ENCODE results near the gene MYO7B.

Gene MYO7B

DNA sequence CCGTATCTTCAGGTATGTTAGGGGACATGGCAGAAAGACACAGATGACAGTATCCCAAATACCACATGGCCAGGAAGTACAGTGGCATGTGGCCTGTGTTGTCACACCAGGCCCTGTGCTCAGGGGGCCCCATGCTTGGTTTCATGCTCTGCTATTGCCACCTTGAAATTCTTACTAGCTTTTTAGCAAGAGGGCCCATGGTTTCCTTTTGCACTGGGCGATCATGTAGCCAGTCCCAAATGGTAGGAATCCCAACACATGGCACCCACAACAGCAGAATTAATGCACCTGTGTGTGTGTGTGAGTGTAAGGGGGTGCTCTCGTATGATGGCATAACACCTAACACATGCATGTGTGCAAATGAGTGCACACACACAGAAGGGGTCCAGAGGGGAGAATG lies 39.2 kb downstream of the MYO7B start:
- DNase-seq (ENCODE audit: low spot score): no peak

DNA sequence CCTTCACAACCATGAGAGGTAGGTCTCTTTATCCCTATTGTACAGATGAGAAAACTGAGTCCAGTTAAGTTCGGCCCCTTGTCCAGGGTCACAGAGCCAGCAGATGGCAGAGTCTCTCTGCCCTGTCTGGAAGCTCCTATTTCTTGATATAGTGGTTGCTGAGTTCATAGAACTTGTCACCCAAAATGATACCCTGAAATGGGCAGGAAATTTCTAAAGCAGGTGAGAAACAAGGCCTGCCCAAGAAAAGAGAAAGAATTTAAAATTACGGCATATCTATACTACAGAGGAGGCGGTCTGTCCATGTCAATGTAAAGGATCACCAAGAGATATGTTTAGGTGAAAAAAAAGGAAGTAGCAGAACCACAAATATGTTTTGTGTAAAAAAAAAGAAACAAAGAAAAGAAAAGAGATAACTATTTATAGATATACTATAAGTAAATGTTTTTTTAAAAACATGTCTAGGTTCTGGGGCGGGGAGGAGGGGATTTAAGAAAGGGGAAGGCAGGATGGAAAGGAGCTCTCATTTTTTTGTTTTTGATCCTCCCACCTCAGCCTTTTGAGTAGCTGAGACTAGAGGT lies 39.8 kb downstream of the MYO7B start:
- DNase-seq (ENCODE audit: low spot score): no peak

DNA sequence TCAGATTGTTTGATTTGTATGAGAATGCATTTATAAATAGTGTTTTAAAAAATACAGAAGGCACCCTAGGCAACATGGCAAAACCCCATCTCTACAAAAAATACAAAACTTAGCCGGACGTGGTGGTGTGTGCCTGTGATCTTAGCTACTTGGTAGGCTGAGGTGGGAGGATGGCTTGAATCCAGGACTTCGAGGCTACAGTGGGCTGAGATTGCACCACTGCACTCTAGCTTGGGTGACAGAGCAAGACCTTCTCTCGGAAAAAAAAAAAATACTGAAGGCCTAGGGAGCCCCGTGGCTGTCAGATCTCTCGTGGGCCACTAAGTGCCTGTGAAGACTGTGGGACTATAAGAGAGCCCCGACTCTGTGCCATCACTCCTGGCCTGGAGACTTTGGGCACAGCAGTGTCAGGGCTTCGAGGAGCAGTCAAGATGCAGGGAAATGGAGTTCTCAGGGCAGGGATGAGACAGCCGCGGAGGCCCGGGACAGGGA lies 40.5 kb downstream of the MYO7B start:
- no peak for DNase-seq (ENCODE audit: low spot score)

DNA sequence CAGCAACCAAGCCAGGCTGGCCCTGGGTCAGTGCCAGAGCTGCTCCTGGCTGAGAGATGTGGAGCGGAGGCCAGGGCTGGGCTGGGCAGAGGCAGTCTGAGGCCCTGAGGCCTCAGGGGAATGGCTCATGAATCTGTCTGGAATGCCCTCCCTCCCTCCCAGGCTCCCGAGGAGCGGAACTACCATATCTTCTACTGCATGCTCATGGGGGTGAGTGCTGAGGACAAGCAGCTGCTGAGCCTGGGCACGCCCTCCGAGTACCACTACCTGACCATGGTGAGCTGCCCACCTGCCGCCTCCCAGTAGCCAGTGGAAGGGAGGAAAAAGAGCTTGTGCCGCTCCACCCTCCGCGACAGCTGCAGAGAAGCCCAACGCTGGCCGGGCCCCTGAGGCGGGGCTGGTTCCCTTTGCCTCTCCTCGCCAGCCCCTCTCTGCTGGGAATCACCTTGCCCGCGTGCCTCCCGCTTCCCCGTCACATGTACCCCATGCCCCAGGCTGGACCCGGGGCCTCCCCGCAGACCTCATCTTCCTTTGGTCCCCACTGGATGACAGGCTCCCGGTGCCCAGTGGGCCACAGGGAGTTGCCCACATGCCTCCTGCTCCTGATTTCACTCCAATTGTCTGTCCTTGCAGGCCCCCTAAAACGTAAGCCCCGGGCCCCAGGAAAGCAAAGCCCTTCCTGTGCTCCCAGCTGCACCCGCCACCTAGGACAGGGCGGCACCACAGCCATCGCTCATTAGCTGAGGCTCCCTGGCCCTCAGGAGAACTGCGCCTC lies 41.1 kb downstream of the MYO7B start:
- DNase-seq (ENCODE audit: low spot score): no peak

DNA sequence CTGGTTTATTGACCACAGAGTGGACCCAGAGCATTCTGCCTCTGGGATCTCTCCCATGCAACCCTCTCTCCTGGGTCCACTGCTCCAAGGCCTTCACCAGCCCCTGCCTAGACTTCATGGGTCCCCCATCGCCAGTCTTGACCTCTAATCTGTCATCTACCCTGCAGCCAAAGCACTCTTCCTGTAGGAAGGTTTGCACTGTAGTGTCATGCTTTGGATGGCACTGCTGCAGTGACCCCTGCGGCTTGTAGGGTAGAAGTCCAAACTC lies 41.7 kb downstream of the MYO7B start:
- DNase-seq (ENCODE audit: low spot score): no peak

DNA sequence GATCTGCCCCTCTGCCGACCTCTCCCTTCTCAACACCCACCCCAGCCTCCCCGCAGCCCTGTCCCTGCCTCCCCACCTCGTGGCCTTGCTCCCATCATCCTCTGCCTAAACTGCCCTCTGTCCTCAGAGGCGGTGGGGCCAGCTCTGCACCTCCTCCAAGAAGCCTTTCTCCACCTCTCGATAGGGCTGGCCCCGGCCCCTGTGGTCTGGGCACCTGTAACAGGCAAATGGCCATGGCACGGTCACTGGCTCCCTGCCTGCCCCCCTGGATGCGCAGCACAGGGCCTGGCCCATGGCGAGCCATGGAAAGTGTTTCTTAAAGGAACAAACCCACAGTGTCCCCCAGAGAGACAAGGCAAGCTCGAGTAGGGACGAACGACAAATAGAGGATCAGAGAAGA lies 42.0 kb downstream of the MYO7B start:
- DNase-seq (ENCODE audit: low spot score): no peak

DNA sequence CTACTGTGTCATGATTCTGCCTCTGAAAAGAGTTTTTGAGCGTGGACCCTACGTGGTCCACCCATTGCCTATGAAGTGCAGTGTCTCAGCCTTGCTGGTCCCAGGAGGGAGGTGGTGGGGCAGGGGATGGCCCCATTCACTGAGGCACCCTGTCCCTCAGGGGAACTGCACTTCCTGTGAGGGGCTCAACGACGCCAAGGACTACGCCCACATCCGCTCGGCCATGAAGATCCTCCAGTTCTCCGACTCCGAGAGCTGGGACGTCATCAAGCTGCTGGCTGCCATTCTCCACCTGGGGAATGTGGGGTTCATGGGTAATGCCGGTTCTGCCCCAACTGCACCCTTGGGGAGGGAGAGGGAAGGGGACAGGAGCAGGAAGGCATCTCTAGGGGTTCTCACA lies 42.5 kb downstream of the MYO7B start:
- no peak for DNase-seq (ENCODE audit: low spot score)

DNA sequence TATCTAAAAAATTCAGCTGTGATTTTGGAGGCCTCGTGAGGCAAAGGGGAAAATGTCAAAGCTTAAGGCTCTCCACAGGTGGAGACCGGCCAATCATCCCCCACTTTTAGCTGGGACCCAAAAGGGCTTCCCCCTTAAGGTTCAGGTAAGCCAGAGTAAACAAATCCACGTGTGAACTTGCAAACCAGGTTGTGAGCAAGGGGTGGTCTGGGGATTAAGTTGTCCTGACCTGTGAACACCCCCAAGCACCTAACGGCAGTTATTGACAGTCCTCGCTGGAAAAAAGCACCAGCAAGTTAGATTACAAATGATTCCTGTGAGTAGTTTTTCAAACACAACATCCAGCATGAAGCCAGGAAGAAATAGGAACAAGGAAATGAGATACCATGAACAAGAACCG lies 42.9 kb downstream of the MYO7B start:
- DNase-seq (ENCODE audit: low spot score): no peak

DNA sequence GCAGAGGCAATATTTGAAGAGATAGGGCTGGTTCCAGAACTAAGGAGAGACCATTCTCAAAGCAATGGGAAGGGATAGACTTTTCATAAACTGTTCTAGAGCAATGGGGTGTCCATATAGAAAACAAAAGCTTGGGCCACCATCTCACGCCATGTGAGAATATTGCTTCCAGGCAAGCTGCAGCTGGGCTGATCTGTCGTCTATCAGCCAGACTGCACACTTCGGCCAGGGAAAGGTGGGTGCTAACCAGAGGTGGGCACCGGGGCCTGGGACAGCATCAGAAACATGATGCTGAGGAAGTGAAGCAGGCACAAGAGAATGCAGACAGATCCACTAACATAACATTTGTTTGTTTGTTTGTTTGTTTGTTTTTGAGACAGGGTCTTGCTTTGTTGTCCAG lies 43.7 kb downstream of the MYO7B start:
- no peak for DNase-seq (ENCODE audit: low spot score)

DNA sequence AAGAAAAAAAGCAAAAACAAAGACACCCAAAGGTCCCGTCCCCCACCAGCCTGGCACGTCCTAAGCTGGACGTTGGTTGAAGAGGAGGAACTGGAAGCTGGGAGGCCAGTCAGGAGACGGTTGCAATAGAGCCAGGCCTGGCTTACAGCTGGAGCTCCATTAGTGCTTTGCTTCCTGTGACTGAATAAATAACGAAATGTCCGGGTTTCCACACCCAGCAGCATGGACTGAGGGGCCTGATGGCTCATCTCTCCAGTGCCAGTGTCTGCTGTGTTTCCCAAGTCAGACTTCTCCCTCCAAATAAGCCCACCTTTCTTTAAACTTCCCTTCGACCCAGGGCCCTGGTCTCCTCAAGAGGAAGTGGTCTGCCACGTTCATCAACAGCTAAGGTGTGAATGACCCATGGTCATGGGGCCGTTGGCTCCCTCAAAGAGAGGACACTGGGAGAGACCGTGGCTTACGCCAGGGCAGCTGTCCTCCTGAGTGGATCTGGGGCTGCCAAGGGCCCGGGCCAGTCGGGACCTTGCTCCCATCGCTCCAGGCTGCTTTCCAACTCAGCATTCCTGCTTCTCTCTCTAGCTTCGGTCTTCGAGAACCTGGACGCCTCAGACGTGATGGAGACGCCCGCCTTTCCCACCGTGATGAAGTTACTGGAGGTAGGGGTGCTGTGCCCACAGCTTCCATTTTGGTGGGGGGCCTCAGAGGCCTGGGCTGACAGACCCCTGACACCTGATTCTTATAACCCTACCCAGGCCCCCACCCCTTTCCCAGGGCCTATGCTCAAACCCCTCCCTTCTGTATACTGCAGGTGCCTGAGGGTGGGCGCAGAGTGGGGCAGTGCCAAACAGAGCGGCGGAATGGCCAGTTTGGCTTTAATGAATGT lies 44.9 kb downstream of the MYO7B start:
- no peak for DNase-seq (ENCODE audit: low spot score)

DNA sequence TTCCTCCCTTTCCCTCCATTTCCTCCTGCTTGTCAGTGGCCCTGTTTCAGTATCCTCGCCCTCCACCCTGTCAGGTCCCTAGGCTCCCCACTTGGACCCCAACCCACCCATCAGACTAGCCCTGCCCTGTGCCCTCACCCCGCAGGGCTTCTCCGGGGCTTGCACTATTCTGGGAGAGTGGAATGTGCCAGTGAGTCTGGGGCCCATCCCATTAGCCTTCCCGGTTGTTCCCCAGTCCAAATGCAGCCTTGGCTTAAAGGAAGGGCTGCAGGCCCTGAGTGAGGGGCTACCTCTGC lies 45.5 kb downstream of the MYO7B start:
- no peak for DNase-seq (ENCODE audit: low spot score)

DNA sequence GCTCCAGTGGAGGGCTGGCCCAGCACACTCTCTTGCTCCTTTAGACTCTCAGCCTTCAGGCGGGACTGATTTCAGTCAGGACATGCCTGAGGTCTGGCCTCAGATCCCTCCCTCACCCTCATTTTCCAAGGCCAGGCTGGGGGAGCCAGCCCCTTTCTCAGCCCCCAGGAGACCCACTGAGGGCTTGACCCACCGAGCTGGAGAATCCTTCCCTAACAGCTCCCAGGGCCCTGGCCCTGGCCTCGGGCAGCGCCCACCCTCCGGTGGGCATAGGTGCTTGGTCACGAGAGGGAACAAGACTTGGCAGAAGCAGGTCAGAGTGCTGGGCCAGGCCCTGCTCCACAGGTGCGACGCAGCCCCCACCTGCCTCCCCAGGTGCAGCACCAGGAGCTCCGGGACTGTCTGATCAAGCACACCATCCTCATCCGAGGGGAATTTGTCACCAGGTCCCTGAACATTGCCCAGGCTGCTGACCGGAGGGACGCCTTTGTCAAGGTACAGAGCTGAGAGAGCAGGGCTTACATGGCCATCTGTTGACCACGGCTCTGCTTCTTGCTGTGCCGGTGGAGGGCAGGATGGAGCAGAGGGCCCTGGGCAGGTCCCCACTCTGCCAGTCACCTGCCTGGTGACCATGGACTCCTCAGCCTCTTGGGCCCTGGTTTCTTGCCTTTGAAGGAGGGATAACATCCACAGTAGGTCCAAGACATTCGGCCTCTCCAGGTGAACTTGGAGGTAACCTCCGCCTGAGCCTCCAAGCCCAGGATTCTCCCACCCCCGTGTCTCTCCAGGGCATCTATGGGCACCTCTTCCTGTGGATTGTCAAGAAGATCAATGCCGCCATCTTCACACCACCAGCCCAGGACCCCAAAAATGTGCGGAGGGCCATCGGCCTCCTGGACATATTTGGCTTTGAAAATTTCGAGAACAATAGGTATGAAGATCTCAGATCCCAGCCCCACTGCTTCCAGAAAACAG lies 46.3 kb downstream of the MYO7B start:
- no peak for DNase-seq (ENCODE audit: low spot score)

DNA sequence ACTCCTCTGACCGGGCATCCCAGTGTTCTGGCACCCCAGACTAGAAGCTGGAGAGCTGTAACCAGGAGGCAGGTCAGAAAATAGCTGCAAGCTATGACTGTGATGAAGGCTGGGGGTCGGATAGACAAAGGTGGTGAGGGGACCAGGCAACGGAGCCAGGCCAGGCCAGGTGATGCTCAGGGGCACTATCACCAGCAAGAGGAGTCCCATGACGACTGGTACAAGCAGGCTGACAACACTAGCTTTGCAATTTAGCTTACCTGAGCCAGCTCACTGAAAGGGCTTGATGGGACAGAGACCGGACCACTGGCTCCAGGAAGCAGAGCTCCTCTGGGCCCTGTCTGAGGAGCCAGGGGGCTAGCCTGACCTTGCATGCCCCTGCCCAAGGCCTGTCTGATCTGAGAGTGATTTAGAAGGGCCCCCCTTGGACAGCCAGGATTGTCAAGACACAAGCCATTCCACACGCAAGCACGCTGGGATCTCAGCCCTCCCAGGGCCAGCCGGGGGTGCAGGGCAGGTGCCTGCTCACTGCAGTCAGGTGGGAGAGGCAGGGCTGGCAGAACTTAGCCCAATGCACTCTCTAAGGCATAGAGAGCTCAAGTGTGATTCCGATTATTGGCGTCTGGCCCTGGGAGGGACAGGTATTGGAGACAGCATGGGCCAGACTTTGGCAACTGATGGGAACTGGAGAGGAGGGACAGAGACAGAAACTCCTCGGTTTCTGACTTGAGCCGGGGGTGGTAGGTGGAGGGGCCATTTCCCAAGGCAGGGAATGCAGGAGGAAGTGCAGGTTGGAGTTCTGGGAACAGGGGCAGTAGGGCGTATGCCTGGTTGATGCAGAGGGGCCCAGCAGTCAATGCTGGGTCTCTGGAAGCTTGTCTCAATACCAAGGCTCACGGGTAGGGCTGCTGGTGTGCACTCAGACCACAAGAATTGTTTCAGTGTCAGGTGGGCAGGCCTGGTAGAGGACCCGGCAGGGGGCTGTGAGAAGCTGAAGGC lies 47.7 kb downstream of the MYO7B start:
- no peak for DNase-seq (ENCODE audit: low spot score)

DNA sequence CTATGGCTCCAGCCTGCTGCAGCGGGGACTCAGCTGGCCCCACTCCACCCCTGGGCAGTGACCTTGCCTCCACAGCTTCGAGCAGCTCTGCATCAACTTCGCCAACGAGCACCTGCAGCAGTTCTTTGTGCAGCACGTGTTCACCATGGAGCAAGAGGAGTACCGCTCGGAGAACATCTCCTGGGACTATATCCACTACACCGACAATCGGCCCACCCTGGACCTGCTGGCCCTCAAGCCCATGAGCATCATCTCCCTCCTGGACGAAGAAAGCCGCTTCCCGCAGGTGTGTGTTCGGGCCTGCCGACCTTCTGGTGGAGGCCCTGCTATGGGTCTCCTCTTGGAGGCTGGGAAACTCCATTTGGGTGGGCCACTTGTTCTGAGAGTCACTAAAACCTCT lies 48.6 kb downstream of the MYO7B start:
- DNase-seq (ENCODE audit: low spot score): no peak

DNA sequence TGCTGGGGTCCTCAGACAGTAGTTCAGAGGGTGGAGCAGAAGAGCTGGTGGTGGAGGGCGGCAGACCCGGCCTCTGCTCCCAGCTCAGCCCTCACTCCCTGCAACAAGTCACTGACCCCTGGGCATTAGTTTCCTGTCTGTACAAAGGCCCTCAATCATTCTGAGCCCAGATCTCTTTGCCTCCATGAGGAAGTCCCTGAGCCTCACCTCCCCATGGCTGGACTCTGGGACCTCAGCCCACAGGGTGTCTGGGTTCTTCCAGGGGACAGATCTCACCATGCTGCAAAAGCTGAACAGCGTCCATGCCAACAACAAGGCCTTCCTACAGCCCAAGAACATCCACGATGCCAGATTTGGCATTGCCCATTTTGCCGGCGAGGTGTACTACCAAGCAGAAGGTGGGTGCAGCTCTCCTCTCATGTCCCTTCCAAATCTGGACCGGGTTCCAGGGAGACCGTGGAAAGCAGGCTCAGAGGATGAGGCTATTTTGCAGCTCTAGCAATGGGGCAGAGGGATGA lies 49.1 kb downstream of the MYO7B start:
- DNase-seq (ENCODE audit: low spot score): no peak

DNA sequence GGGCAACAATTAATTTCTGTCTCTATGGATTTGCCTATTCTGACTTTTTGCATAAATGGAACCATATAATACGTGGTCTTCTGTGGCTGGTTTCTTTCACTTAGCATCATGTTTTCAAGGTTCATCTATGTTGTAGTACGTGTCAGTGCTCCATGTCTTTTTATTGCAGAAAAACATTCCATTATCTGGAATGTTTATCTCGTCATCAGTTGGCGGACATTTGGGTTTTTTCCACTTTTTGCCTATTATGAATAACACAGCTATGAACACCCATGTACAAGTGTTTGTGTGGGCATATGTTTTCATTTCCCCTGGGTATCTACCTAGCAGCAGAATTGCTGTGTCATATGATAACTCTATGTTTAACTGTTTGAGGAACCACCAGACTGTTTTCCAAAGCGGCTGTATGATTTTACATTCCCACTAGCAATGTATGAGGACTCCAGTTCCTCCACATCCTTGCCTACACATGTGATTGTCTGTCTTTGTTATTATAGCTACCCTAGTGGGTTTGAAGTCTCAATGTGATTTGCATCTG lies 49.9 kb downstream of the MYO7B start:
- DNase-seq (ENCODE audit: low spot score): no peak

DNA sequence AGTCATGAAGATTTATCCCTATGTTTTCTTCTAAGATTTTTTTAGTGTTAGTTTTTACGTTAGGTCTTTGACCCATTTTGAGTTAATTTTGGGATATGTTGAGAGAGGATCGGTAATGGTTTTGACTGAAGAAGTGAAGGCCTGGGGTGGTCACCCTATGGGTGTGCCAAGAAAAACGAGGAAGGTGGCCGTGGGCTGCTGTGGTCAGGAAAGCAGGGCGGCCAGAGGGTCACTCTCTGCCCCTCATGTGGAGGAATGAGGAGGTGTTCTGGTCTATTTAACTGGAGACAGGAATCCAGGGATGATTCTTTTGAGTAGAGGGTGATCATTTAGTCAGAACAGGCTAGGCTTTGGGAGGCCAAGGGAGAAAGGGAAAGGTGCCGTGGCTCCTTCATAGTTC lies 50.7 kb downstream of the MYO7B start:
- DNase-seq (ENCODE audit: low spot score): no peak

DNA sequence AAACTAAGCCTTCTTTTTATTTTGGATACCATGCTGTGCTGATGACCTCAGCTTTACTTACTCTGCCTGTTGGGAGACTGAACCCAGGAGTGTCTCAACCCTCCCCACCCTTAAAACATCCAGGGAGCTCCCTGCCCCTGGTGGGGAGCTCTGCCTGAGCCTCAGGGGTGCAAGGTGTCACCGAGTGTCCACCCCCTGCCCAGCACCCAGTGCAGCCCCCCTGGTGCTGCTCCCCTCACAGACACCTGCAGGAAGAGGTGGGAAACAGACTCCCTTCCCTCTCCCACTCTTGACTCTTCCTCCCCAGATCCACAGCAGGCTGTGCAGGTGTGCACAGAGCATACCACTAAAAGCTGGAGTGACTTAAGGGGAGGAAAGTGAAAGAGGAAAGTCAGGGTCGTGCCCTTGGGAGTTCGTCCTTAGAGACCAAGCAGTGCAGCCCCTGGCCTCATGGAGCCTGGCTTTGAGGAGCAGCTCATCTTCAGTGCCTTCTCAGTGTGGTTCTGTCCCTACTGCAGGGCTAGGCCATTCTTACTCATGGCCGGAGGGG lies 51.3 kb downstream of the MYO7B start:
- DNase-seq (ENCODE audit: low spot score): no peak

DNA sequence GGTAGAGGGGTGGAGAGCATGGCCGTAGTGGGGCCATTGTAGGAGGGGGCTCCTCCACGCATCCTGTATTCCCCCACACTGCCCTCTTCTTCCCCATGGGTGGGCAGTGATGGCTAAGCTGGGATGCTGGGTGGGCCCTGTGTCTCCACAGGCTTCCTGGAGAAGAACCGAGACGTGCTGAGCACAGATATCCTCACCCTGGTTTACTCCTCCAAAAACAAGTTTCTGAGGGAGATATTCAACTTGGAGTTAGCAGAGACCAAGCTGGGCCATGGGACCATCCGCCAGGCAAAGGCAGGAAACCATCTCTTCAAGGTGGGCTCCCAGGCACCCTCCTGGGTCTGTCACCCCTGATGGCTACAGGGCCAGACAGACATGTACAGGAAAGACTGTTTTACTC lies 52.8 kb downstream of the MYO7B start:
- DNase-seq (ENCODE audit: low spot score): no peak

DNA sequence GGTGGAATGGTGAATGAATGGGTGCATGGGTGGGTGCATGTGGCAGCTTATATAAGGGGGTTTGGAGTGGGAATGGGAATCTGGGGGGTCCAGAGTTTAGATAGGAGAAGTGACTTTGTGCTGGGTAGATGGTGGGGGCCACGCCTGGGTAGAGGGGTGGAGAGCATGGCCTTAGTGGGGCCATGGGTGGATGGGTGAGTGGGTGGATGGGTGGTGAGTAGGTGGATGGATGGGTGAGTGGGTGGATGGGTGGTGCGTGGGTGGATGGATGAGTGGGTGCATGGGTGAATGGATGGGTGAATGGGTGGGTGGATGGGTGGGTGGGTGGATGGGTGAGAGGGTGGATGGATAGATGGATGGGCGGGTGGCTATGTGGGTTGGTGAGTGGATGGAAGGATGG lies 53.9 kb downstream of the MYO7B start:
- DNase-seq (ENCODE audit: low spot score): no peak

All from hematopoietic multipotent progenitor cell treated with erythropoietin and hydrocortisone succinate and interleukin-3 and kit ligand, for 15 days (in vitro differentiated cells).